ENCODE data around the gene MRPL49. TPM values are rescaled to one million over a fixed set of nuclear protein-coding genes. Genes with fewer than 3 reads are reported as not detected.

Gene MRPL49
- total and polyA plus RNA-seq, 2 of the 8 experiments (the other 6 are each of a cell fraction or from before 2014, with no cell fraction given) = 54.0 to 84.8 TPM

- TF ChIP-seq HDAC2 (IDR thresholded peaks at IDR 0.05; ENCODE audit: borderline replicate concordance in 1 of 2, low read depth in 2 of 2, low read length in 2 of 2) (peak; percentile 66; a peak in 1 of 4 replicates), JUND (IDR thresholded peaks at IDR 0.05; ENCODE audit: low read length) (no peak; the same call in 1 of the 2 replicates), RXRA (IDR thresholded peaks at IDR 0.05; ENCODE audit: insufficient read depth, low read depth, low read length) (no peak), EZH2 (IDR thresholded peaks at IDR 0.05; ENCODE audit: low read depth, low read length, severe bottlenecking) (no peak), PHF8 (conservative IDR thresholded peaks at IDR 0.05; ENCODE audit: low read depth, low read length) (peak; percentile 97), KDM1A (IDR thresholded peaks at IDR 0.05; ENCODE audit: borderline replicate concordance, low read length) (no peak), SP1 (IDR thresholded peaks at IDR 0.05; ENCODE audit: low read depth, low read length) (peak; percentile 93), POU5F1 (IDR thresholded peaks at IDR 0.05; ENCODE audit: low read depth, low read length) (no peak), CTBP2 (IDR thresholded peaks at IDR 0.05; ENCODE audit: borderline replicate concordance, insufficient read depth, insufficient read length, low read length) (peak; percentile 46), CHD1 (IDR thresholded peaks at IDR 0.05; ENCODE audit: low read depth, low read length) (no peak), E2F6 (IDR thresholded peaks at IDR 0.05) (peak; percentile 60), ATF2 (IDR thresholded peaks at IDR 0.05; ENCODE audit: low read length) (peak; percentile 74; the same call in 1 of the 2 replicates), SUZ12 (IDR thresholded peaks at IDR 0.05; ENCODE audit: low read length) (no peak), RAD21 (IDR thresholded peaks at IDR 0.05 in 1 of 2, conservative IDR thresholded peaks at IDR 0.05 in 1 of 2; ENCODE audit: low read depth in 2 of 2, low read length in 2 of 2) (no peak), SIN3A (conservative IDR thresholded peaks at IDR 0.05 in 1 of 2, IDR thresholded peaks at IDR 0.05 in 1 of 2; ENCODE audit: low read depth in 1 of 2, low read length in 2 of 2) (peak; percentile 96 to 97), TBP (IDR thresholded peaks at IDR 0.05; ENCODE audit: low read depth, low read length) (peak; percentile 90), MAFK (IDR thresholded peaks at IDR 0.05; ENCODE audit: low read depth, low read length) (no peak), TAF7 (optimal IDR thresholded peaks at IDR 0.05; ENCODE audit: borderline replicate concordance, low read depth, low read length) (peak; percentile 87), BCL11A (IDR thresholded peaks at IDR 0.05; ENCODE audit: low read depth in 2 of 2, low read length in 2 of 2) (no peak)
These were observed 25.9 kb upstream of the MRPL49 start, which contains the start of gene VPS51 (continued) for GRCh38 chr11:65095974-65096806.

Measured in H1 (cell line).